ENCODE results near the gene XRCC1. TPM values are rescaled to one million over a fixed set of nuclear protein-coding genes. Genes with fewer than 3 reads are reported as not detected.
A peak's percentile ranks its signal among the peaks of the same experiment; 100 is the strongest.
"Not testable (repeated sequence)": the region's sequence is repeated elsewhere in the genome, so short reads cannot be mapped to it uniquely, and the experiment has no call there.

Gene XRCC1
- total RNA-seq, 2 donors from 2014 or later, result 16.5 to 17.3 TPM

DNA sequence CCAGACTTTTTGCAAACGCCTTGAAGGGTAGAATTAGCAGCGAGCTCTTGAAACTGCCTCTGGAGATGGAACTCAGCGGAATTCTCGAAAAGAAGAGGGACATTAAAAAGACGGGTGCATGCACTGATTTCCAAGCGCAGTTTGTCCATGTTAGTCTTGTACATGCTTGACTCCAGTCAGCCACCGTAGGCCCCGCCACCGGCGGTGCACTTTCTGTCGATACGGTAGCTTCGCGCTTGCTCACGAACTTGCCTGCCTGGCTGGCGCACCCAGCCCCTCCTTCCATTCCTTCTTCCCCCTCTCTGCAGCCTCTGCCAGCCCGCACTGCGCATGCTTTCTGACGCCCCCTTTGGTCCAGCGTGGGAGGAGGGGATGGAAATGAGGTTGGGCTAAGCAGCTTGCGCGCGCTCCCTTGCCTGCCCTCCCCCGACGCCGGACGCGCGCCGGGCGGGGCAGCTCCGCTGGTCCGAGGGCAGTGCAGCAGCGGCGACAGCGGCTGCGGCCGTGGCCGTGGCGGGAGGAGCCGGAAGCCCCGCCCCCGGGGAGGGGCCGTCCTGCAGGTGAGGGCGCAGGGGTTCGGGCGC, 42.3 kb downstream of the XRCC1 start, which contains the start of gene ZNF575:
TSS of gene ZNF575 (plus strand) at position 227 of the 584 bp plus-strand sequence. CDS start 1,235 bp downstream, outside the sequence.
- DNase-seq (peak; percentile 90 to 92), ATAC-seq (peak; percentile 75)
- intact Hi-C loops (cut with DNase I, micrococcal nuclease), result no loop called here

DNA sequence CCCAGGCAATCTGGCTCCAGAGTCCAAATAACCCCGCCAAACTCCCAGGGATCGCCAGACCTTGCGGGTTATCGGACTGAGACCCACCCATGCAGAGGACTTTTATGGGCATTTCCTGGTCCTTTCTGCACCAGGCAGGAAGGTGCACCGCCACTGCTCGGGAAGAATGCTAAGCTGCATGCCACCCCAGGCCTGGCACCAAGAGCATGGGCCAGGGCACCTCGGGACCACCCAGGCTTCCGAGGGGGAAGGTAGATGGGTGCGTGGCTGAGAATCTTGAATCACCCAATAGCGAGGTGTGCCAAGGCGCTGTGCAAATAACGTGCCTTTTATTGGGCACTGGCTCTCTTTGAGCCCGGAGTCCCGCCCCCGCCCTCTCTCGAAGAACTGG, 42.8 kb downstream of the XRCC1 start:
- intact Hi-C loops (cut with DNase I, micrococcal nuclease), result no loop called here
- ATAC-seq (peak; percentile 55), DNase-seq (peak; percentile 83)

DNA sequence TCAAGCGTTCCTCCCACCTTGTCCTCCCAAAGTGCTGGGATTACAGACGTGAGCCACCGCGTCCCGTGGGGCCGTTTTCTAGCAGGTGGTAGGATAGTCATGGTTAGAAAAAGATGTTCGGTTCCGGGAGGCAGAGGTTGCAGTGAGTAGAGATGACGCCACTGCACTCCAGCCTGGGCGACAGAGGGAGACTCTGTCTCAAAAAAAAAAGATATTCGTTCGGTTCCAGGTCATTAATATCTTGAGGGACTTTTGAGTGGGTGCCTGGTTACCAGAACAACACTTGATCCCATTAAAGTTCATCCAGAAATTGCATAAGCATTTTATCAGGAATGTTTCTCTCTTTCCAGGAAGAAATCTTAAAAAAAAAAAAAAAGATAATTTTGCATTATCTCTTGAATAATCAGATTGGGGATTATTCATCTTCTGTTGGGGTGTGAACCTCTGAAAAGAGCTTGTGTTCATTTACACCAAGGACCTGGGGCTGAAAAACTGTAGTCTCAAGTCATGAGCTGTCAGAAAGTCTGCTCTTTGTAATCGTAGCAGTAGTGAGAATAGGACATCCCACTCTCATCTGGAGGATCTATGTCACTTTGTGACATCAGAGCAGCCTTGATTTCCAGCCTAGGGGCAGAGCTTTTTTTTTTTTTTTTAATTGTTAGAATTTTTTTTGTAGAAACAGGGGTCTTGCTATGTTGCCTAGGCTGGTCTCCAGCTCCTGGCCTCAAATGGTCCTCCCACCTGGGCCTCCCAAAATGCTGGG, 47.3 kb downstream of the XRCC1 start:
- ATAC-seq, result no peak
- DNase-seq, result peak; percentile 51 to 53
- intact Hi-C loops (cut with DNase I, micrococcal nuclease), result no loop called here

DNA sequence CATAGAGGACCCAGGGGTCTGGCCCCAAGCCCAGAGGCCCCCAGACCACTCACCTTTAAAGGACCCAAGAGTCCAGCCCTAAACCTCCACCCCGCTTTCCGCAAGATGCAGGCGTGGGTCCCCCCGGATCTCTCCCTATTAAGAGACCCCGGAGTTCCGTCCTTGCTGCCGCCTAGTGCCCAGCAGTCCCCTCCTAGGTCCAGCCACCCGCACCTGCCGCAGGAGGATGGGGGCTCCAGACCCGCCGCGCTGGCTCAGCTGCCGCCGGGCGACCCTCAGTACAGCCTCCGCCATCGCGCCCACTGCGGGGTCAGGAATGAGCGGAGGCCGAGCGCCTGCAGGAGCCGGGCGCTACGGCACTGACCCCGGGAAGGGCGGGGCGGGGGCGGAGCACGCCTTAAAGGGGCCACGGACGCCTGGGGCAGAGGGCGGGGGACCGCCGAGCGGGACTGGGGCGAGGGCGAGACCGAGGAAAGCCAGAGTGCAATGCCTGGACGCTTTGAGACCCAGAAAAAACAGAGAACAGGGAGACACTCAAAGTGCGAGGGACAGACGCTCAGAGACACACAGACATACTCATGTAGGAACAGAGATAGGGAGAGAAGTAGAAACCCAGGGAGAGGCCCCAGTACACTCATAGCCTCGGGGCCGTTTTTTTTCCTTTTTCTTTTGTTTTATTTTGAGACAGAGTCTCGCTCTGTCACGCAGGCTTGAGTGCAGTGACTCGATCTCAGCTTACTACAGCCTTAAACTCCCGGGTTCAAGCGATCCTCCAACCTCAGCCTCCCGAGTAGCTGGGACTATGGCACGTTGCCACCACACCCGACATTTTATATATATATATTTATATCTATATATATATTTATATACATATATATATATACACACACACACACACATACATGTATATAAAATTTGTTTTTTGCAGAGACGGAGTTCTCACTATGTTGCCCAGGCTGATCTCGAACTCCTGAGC, 48.2 kb downstream of the XRCC1 start, which contains the start of gene ETHE1:
TSS of gene ETHE1 (minus strand) at position 318 of the 976 bp plus-strand sequence. CDS start at position 294, 24 bp downstream.
- peak; percentile 87 to 93 for DNase-seq
- intact Hi-C loops (cut with DNase I, micrococcal nuclease), result no loop called here
- ATAC-seq, result peak; percentile 70

DNA sequence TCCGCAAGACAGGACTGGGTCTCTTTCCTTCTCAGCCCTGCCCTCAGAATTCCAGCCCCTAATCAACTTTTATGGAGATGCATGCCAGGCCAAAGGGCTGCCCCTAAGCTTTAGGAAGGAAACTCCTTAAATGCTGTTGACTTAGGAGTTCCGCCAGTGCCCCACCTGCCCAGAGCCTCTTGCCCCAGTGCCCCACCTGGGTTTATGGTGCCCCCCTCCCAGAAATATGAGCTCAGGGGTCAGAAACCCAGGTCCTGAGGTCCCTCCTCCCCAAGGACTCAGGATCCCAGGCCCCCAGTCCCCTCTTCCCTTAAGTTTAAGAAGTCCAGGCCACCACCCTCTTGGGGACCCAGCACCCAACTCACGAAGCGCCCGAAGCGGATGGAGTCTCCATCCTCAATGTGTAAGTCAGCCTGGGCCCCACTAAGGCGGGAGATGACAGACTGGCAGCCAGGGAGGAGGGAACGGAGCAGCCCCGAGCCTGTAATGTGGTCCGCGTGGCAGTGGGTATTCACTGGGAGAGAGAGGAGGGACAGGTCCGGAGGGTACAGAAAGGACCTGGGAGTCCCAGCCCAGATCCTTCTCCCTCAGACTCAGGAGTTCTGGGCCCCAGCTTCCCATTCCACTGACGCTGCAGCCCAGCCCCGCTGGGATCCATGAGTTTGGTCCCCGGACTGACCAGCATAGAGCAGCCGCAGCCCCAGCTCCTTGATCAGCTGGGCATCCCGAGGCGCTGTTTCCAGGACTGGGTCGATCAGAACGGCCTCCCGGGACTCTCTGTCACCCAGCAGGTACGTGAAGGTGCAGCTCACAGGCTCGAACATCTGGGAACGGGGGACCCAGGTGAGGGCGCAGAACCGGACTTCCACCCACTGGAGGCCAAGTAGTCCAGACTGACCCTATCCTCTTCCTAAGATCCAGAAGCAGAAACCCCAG, 49.2 kb downstream of the XRCC1 start:
- intact Hi-C loops (cut with DNase I, micrococcal nuclease), result no loop called here
- peak; percentile 72 for ATAC-seq
- peak; percentile 79 to 84 for DNase-seq

DNA sequence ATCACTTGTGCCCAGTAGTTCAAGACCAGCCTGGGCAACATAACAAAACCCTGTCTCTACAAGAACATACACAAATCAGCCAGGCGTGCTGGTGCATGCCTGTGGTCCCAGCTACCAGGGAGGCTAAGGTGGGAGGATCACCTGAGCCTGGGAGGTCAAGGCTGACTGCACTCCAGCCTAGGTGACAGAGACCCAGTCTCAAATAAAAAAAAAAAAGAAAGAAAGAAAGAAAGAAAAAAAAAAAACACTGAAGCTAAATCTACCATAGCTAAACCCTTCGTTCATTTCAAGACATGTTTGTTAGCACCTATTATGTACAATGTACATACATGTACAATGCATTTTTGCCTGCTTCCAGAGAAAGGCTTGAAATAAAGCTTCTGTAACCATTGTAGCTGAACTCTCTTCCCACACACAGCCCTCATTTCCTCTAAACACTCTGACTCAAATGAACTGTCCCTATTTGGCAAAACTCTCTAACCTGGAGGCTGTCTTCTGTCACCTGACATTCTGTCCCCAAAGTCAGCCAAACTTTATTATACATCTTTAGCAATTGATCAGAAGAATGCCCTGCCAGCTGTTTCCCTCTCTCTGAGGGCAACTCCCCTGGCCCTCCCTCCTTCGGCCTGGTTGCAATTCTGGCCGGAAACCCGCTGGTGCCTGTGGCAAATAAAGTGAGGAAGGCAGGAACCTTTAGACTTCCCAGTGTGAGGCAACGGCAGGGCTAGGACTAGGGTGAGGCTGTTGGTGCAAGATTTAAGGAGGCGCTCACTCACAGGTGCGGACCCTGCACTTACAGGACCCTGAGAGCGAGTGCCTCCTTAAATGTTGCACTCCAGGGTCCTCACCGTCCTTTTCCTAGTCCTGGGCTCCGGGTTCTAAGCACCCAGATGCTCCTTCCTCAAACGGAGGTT, 50.1 kb downstream of the XRCC1 start:
- intact Hi-C loops (cut with DNase I, micrococcal nuclease), result loop anchor here in 1 of 2 donors (5.0 kb wide), 1 partner anchor 78 kb away; no protein-coding TSS in a partner anchor
- peak; percentile 63 for ATAC-seq

DNA sequence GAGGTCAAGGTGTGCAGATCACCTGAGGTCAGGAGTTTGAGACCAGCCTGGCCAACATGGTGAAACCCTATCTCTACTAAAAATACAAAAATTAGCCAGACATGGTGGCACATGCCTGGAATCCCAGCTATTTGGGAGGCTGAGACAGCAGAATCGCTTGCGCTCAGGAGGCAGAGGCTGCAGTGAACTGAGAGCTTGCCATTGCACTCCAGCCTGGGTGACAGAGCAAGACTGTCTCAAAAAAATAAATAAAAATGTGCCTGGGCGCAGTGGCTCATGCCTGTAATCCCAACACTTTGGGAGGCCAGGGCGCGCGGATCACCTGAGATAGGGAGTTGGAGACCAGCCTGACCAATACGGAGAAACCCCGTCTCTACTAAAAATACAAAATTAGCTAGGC, 51.6 kb downstream of the XRCC1 start:
- not testable (repeated sequence) for ATAC-seq, DNase-seq
- intact Hi-C loops (cut with DNase I, micrococcal nuclease), result loop anchor here in 1 of 2 donors (5.0 kb wide), 1 partner anchor 76 kb away; no protein-coding TSS in a partner anchor

More for the DNA sequence above, 50.1 kb downstream of the XRCC1 start:
- peak; percentile 78 to 90 for DNase-seq

DNA sequence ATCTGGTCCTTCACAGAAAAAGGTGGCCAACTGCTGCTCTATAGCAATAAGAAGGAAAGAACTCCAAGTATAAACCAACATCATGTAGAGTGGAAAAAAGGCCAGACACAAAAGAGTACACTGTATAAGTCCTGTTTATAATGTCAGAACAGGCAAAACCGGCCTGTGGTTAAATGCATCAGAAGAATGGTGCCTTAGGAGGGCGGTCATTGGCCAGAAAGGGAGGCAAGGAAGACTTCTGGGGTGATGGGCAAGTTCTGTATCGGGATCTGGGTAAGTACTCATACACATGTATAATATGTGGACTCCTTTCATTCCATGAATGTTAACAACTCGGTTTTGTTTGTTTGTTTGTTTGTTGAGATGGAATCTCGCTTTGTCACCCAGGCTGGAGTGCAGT, 52.4 kb downstream of the XRCC1 start:
- no peak for ATAC-seq
- no peak for DNase-seq
- intact Hi-C loops (cut with DNase I, micrococcal nuclease), result loop anchor here in 1 of 2 donors (5.0 kb wide), 1 partner anchor 76 kb away; no protein-coding TSS in a partner anchor

DNA sequence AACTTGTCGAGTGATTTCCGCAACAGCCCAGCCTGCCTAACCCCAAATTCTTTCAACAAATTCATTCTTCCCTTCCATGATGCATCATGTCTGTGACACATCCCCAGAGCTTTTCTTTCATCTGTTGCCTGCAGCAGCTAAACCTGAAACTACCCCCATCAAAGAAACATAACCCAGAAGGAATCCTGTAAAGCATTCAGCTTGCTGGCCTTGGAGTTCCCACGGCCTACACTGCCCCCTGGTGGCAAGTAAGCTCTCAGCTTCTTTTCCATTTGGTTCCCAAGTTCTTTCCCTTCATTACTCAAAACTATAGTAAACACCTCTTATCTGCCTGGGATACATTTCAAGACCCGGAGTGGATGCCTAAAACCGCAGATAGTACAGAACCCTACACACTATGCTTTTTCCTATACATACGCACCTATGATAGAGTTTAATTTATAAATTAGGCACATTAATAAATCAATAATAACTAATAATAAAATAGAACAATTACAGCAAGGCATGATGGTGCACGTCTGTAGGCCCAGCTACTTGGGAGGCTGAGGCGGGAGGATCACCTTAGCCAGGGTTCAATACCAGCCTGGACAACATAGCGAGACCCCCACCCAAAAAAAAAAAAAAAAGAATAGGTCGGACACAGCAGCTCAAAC, 55.8 kb downstream of the XRCC1 start:
- peak; percentile 60 to 85 for DNase-seq
- intact Hi-C loops (cut with DNase I, micrococcal nuclease), result loop anchor here (2.0 to 5.0 kb wide), 2 partner anchors 72 to 73 kb away; no protein-coding TSS in a partner anchor
- peak; percentile 66 for ATAC-seq

DNA sequence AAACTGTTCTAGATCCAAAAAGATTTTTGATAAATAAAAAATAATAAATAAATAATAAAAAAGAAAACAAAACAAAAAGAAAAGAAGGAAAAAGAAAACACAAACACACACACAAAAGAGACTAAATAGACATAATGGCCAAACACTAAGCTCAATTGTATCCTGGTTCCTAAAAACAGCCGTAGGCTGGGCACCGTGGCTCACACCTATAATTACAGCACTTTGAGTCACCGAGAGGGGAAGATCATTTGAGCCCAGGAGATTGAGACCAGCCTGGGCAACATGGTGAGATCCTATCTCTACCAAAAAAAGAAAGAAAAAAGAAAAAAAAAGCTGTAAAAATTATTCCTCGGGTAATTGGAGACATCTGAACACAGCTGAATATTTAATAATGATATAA, 57.3 kb downstream of the XRCC1 start:
- DNase-seq (no peak), ATAC-seq (no peak)

DNA sequence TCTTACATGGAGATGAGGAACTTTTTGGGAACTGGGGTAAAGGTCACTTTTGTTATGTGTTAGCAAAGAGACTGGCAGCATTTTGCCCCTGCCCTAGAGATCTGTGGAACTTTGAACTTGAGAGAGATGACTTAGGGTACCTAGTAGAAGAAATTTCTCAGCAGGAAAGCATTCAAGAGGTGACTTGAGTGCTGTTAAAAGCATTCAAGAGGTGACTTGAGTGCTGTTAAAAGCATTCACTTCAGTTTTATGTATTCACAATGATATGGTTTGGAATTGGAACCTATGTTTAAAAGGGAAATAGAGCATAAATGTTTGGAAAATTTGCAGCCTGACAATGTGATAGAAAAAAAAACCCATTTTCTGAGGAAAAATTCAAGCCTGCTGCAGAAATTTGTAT, 62.9 kb downstream of the XRCC1 start:
- ATAC-seq; DNase-seq; intact Hi-C loops (cut with DNase I, micrococcal nuclease): not testable (repeated sequence)

More for the DNA sequence above, 57.3 kb downstream of the XRCC1 start:
- intact Hi-C loops (cut with DNase I, micrococcal nuclease), result loop anchor here in 1 of 2 donors (2.0 kb wide), 1 partner anchor 71 kb away; no protein-coding TSS in a partner anchor

DNA sequence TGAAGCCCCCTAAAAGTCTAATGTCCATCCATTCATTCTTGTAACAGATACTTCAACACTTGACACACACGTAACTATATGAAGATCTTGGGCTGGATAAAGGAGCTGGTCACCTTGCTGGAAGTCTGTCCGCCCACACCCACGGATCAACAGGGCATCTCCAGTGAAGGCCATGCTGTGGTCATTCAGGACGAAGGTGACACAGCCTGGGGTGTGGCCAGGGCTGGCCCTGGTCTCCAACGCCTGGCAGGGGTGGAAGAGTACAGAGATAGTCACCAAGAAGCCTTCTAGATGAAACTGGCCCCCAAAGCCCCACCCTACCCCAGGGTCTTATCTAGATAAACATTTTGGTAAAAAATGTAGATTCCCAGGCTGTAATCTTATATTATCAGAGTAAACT, 64.0 kb downstream of the XRCC1 start:
- DNase-seq, result no peak
- intact Hi-C loops (cut with DNase I, micrococcal nuclease), result no loop called here
- peak; percentile 69 for ATAC-seq

DNA sequence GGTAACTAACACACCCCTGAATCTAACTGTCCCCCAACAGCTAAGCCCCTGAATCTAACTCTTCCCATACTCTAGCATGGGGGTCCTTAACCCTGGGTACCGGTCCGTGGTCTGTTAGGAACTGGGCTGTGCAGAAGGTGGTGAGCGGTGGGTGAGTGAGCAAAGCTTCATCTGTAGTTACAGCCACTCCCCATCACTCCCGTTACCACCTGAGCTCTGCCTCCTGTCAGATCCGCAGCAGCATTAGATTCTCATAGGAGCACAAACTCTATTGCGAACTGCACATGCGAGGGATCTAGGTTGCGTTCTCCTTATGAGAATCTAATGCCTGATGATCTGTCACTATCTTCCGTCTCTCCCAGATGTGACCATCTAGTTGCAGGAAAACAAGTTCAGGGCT, 64.6 kb downstream of the XRCC1 start:
- ATAC-seq, result no peak
- intact Hi-C loops (cut with DNase I, micrococcal nuclease), result no loop called here
- no peak for DNase-seq

DNA sequence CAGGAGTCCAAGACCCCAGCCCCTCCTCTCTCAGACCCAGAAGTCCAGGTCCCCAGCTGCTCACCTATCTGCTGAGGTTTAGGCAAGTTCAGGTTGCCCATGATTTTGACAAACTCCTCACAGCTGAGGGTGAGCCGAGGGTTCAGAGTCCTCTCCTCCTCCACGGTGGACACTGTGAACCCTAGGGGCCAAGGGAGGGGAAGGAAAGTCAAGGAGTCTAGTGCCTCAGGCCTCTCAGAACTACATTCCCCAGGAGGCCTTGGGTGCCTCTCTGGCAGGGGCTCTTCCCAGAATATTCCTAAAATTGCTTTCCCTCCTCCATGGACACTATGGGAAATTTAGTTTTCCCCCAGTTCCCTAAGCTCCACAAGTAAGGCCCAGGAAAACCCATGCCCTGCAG, 67.4 kb downstream of the XRCC1 start:
- ATAC-seq, result no peak
- intact Hi-C loops (cut with DNase I, micrococcal nuclease), result no loop called here
- no peak for DNase-seq

DNA sequence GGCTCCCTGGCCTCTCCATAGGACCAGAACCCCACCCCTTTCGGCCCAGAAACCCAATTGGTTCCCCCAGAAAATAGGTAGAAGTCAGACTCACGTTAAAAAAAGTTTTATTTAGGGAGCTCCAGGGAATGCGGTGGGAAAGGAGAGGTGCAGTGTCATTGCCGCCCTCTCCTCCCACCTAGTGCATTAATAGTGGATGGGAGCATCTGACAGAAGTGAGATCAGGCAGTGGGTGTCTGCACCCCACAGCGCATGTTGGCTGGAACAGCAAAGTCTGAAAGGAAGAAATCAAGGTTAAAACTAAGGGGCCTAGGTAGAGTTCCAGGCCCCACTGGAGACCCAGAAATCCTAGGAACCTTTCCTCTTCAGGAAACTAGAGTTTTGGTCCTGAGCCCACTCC, 68.7 kb downstream of the XRCC1 start:
- intact Hi-C loops (cut with DNase I, micrococcal nuclease), result no loop called here

DNA sequence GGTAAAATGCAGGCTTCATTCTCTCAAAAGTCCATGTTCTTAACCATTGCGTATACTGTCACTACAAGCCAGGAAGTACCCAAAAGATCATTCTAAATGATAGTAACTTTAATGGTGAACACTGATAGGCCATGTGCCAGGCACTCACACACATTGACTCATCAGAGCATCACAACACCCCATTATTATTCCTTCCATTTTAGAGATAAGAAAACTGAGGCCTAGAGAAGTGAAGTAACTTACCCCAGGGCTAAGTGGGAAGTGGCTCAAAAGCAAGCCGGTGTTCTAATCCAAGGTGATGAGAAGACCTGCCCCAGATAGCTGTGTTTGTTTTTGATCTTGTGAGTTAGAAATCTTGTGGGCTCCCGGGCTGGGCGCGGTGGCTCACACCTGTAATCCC, 69.4 kb downstream of the XRCC1 start:
- DNase-seq, result no peak
- intact Hi-C loops (cut with DNase I, micrococcal nuclease), result no loop called here

More for the DNA sequence above, 68.7 kb downstream of the XRCC1 start:
- ATAC-seq, result no peak
- DNase-seq, result no peak

More for the DNA sequence above, 69.4 kb downstream of the XRCC1 start:
- no peak for ATAC-seq

All from left colon (tissue), 2 donors.